ENCODE data around the gene RIMBP2.

DNA sequence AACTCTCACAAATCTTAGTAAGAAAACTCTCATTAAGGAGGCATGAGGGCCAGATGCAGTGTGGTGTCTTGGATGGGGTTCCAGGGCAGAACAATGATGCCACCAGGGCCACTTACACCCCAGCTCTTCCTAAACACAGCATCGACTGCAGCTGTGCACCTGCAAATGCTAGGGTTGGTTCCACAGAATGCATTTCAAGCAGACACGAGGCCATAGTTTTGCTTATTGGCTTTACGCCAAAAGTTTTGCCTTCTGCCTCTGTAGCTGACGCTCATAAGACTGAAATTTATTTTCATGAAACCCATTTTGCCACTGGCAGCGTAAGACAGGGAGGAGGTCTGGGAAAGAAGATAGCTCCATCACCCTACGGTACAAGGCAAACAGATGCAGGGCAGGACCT lies 179.0 kb downstream of the RIMBP2 start:
- TF ChIP-seq POLR2AphosphoS5 (IDR thresholded peaks at IDR 0.05; ENCODE audit: low read depth, low read length): no peak
- no peak for TF ChIP-seq POLR2A (IDR thresholded peaks at IDR 0.05; ENCODE audit: low read depth, low read length)

Data from GM12892 (cell line).